Omental fat pad (tissue), 4 donors: Measurements from ENCODE around the gene TOM1L2. TPM values are rescaled to one million over a fixed set of nuclear protein-coding genes. Genes with fewer than 3 reads are reported as not detected.

Experiments
- ATAC-seq: fragments of 150-250 bp; one replicate; pipeline ENCODE4 v1.9.1; 2016; ENCODE audit warnings: mild to moderate bottlenecking, moderate library complexity; ENCODE audit not compliant: low FRiP score
- DNase-seq: peaks from one replicate; pipeline ENCODE4 v3.0.0-alpha.2; 2019; ENCODE audit warnings: low spot score
- total RNA-seq, 4 donors: library from RNA; depleted of rRNA; stranded (reverse); fragments of >200 nt; gene quantifications; one replicate each; pipeline ENCODE4 v1.1.0, GENCODE V29; 2016
- TF ChIP-seq, protein P1 (sequence below), 3 donors: fragments of 450-650 bp; IDR thresholded peaks; one replicate each; pipeline ENCODE4 v1.5.1; 2016 to 2017; ENCODE audit warnings: antibody characterized with exemption in 3 of 3, mild to moderate bottlenecking in 3 of 3, moderate library complexity in 2 of 3

Gene TOM1L2
- total RNA-seq, result 10 to 100 TPM; 25.9 to 30.3 (median 27.6) TPM

DNA sequence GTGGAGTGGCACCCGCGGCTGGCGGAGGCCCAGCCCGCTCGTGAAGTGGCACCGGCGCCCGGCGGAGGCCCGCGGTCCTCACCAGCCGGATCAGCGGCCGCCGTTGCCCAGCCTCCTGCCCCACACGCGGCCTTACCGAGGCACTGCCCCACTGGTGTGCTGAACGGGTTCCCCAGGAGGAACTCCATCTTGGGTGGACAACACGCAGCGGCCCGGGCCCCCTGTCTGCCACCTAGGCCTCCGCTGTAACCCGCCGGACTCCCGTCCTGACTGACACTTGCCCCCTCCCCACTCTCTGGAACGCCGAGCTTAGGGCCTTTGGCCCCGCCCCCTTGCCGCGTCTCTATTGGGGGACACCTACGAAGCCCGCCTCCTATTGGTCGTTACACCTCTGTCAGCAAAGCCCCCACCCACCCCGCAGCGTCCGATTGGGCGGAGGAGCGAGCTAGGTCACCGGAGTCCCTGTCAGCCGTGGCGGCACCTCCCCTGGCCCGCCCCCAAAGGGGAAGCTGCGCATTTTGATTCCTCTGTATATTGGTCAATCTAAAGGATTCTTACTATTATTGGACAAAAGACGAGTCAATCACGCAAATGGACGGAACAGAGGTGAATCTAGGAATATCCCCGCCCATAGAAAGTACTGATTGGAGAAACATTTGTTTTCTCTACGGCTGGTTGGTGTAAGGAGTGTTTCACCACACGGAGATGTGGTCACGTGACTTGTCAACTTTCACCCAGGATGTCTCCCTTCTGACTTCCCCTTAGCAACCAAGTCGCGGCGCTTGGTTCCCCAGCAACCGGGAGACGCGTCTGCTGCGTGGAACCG is at the start of gene TOM1L2, which contains the start of gene DRC3:
Gene TOM1L2 (minus strand): TSS at position 275 of the 826 bp plus-strand sequence. CDS start 87 bp downstream, at position 188.
Gene DRC3 (plus strand): TSS at position 737 of the 826 bp plus-strand sequence. CDS start 4,737 bp downstream, outside the sequence.
- DNase-seq, result peak; percentile 98
- TF ChIP-seq, protein P1, sequence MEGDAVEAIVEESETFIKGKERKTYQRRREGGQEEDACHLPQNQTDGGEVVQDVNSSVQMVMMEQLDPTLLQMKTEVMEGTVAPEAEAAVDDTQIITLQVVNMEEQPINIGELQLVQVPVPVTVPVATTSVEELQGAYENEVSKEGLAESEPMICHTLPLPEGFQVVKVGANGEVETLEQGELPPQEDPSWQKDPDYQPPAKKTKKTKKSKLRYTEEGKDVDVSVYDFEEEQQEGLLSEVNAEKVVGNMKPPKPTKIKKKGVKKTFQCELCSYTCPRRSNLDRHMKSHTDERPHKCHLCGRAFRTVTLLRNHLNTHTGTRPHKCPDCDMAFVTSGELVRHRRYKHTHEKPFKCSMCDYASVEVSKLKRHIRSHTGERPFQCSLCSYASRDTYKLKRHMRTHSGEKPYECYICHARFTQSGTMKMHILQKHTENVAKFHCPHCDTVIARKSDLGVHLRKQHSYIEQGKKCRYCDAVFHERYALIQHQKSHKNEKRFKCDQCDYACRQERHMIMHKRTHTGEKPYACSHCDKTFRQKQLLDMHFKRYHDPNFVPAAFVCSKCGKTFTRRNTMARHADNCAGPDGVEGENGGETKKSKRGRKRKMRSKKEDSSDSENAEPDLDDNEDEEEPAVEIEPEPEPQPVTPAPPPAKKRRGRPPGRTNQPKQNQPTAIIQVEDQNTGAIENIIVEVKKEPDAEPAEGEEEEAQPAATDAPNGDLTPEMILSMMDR (IDR thresholded peaks at IDR 0.05), result no peak
- ATAC-seq, result peak; percentile 98

GRCh38 chr17:18021372-18021771 is 49.2 kb upstream of the TOM1L2 start:
- TF ChIP-seq, protein P1 (IDR thresholded peaks at IDR 0.05), result no peak
- ATAC-seq, result no peak
- no peak for DNase-seq

- ATAC-seq, result no peak
- TF ChIP-seq, protein P1 (IDR thresholded peaks at IDR 0.05), result no peak
- DNase-seq, result no peak
Observed at GRCh38 chr17:18020971-18021370, 48.8 kb upstream of the TOM1L2 start.

- DNase-seq, result no peak
- TF ChIP-seq, protein P1 (IDR thresholded peaks at IDR 0.05), result no peak
- no peak for ATAC-seq
Observed at GRCh38 chr17:18019838-18020154, 47.6 kb upstream of the TOM1L2 start.

DNA sequence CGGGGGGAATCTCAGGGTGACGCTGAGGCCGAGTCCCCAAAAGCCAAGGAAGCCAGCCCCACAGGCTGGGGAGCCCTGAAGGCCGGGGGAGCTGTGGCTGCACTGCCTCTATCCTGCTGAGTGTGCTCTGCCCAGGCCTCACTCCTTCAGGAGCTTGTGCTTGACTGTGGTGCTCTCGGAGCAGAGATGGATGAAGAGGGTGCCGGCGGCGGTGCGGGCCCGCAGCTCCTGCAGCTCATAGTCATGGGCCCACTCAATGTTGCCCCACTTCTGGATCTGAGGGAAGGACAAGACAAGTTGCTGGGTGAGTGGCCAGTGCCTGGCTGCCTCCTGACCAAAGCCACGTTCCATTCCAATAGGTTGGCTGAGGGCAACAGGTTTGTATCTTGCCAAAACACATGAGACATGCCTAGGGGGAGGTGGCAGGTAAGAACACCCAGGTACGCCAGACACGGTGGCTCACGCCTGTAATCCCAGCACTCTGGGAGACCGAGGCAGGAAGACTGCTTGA is 46.3 kb upstream of the TOM1L2 start:
- no peak for DNase-seq
- TF ChIP-seq, protein P1 (IDR thresholded peaks at IDR 0.05), result no peak
- no peak for ATAC-seq

GRCh38 chr17:18017958-18018357 is 45.8 kb upstream of the TOM1L2 start:
- TF ChIP-seq, protein P1 (IDR thresholded peaks at IDR 0.05), result no peak
- ATAC-seq (no peak), DNase-seq (no peak)

DNA sequence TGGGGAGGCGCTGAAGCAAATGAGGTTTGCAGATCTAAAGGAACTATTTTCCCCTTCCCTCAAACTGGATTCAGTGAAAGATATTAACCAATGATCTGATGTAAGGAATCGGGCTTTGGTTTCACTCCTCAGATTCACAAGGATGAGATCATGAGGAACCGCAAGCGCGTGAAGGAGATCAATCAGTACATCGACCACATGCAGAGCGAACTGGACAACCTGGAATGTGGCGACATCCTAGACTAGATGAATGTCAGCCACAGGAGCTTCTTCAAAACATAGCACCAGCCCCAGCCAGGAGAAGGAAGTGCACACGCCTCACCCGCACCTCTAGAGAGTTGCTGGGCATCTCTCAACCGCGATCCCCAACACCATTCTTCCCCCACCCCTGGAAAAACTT is 44.2 kb upstream of the TOM1L2 start:
- TF ChIP-seq, protein P1 (IDR thresholded peaks at IDR 0.05), result no peak
- ATAC-seq (no peak), DNase-seq (no peak)
